PFSK-1 (cell line): ENCODE results near the gene IGFALS.

ENCODE experiments used
- POLR2AphosphoS5 ChIP-seq: IDR thresholded peaks from 2 replicates; pipeline ENCODE4 v1.6.1; 2012; ENCODE audit warnings: low read depth, mild to moderate bottlenecking, control low read depth, low read length, moderate library complexity
- REST ChIP-seq, 2 experiments: IDR thresholded peaks; 2 replicates each; pipeline versions ENCODE4 v1.6.1 to v1.8.0; 2011 to 2012; ENCODE audit warnings: low read depth in 2 of 2, low read length in 2 of 2, control low read depth in 1 of 2, inconsistent platforms in 1 of 2, mild to moderate bottlenecking in 1 of 2, moderate library complexity in 1 of 2; ENCODE audit not compliant: insufficient read depth in 1 of 2
- SIN3A ChIP-seq: IDR thresholded peaks from 2 replicates; pipeline ENCODE4 v1.6.1; 2012; ENCODE audit warnings: mild to moderate bottlenecking, low read length, moderate library complexity, borderline replicate concordance; ENCODE audit not compliant: insufficient read depth
- TAF1 ChIP-seq: IDR thresholded peaks from 2 replicates; pipeline ENCODE4 v1.6.1; 2012; ENCODE audit warnings: low read length, control low read depth, borderline replicate concordance; ENCODE audit not compliant: insufficient read depth

- TF ChIP-seq REST (IDR thresholded peaks at IDR 0.05; ENCODE audit: insufficient read depth in 1 of 2, low read depth in 2 of 2, low read length in 2 of 2): no peak
- TF ChIP-seq TAF1: no peak
- no peak for TF ChIP-seq SIN3A
- no peak for TF ChIP-seq POLR2AphosphoS5
Measured at GRCh38 chr16:1775006-1775845, 18.3 kb downstream of the IGFALS start.
